Liver (tissue), 9 donors: ENCODE results near the gene SORCS2. TPM values are rescaled to one million over a fixed set of nuclear protein-coding genes. Genes with fewer than 3 reads are reported as not detected.

Experiments
- DNase-seq: peaks from one replicate; pipeline ENCODE4 v3.0.0-alpha.2; 2017; ENCODE audit warnings: low spot score
- H3K27ac ChIP-seq, 2 donors: one replicate each; pipeline ENCODE4 v1.7.0; 2013; ENCODE audit warnings: inconsistent platforms in 2 of 2, low read length in 2 of 2, control low read depth in 1 of 2, low read depth in 1 of 2, mild to moderate bottlenecking in 1 of 2
- H3K27me3 ChIP-seq, 4 donors: one replicate each; pipeline versions ENCODE4 v1.6.1 to v1.7.0; 2013; ENCODE audit warnings: low read length in 3 of 4, inconsistent platforms in 1 of 4, mild to moderate bottlenecking in 1 of 4, moderate library complexity in 1 of 4; ENCODE audit not compliant: control insufficient read depth in 4 of 4, insufficient read depth in 4 of 4
- H3K36me3 ChIP-seq, 4 donors: one replicate each; pipeline versions ENCODE4 v1.6.1 to v1.7.0; 2013; ENCODE audit warnings: low read length in 3 of 4, mild to moderate bottlenecking in 3 of 4, low read depth in 1 of 4, moderate library complexity in 1 of 4; ENCODE audit not compliant: control insufficient read depth in 4 of 4, insufficient read depth in 3 of 4
- H3K4me1 ChIP-seq, 4 donors: one replicate each; pipeline versions ENCODE4 v1.6.1 to v1.7.0; 2013; ENCODE audit warnings: low read length in 3 of 4, mild to moderate bottlenecking in 3 of 4, moderate library complexity in 1 of 4; ENCODE audit not compliant: control insufficient read depth in 4 of 4, insufficient read depth in 4 of 4
- H3K4me3 ChIP-seq, 3 donors: one replicate each; pipeline versions ENCODE4 v1.6.1 to v1.7.0; 2013; ENCODE audit warnings: low read length in 3 of 3, control low read depth in 1 of 3, low read depth in 1 of 3, mild to moderate bottlenecking in 1 of 3
- H3K9ac ChIP-seq, 2 donors: one replicate each; pipeline ENCODE4 v1.7.0; 2013; ENCODE audit warnings: low read length in 2 of 2, mild to moderate bottlenecking in 2 of 2, moderate library complexity in 2 of 2, control low read depth in 1 of 2, low read depth in 1 of 2
- H3K9me3 ChIP-seq, 4 donors: one replicate each; pipeline versions ENCODE4 v1.6.1 to v1.7.0; 2013; ENCODE audit warnings: low read length in 3 of 4; ENCODE audit not compliant: control insufficient read depth in 4 of 4
- ATF3 ChIP-seq: IDR thresholded peaks from 2 replicates; pipeline ENCODE4 v1.6.1; 2016; ENCODE audit warnings: antibody characterized with exemption
- EGR1 ChIP-seq, 2 donors: IDR thresholded peaks; 2 replicates each; pipeline ENCODE4 v1.6.1; 2016 to 2018; ENCODE audit warnings: antibody characterized with exemption in 2 of 2, low read depth in 2 of 2
- FOXA1 ChIP-seq: IDR thresholded peaks from 2 replicates; pipeline ENCODE4 v1.6.1; 2016; ENCODE audit warnings: antibody characterized with exemption
- FOXA2 ChIP-seq: IDR thresholded peaks from 2 replicates; pipeline ENCODE4 v1.6.1; 2016; ENCODE audit warnings: antibody characterized with exemption
- GABPA ChIP-seq, 2 donors: IDR thresholded peaks in 1 of 2; conservative IDR thresholded peaks in 1 of 2; 2 replicates each; pipeline ENCODE4 v1.6.1; 2016; ENCODE audit warnings: antibody characterized with exemption in 2 of 2, mild to moderate bottlenecking in 1 of 2, moderate library complexity in 1 of 2
- HNF4A ChIP-seq, 2 donors: conservative IDR thresholded peaks; 2 replicates each; pipeline ENCODE4 v1.6.1; 2016; ENCODE audit warnings: antibody characterized with exemption in 2 of 2, mild to moderate bottlenecking in 2 of 2
- HNF4G ChIP-seq: IDR thresholded peaks from 2 replicates; pipeline ENCODE4 v1.6.1; 2016; ENCODE audit warnings: antibody characterized with exemption
- JUND ChIP-seq, 2 donors: IDR thresholded peaks; 2 replicates each; pipeline ENCODE4 v1.6.1; 2016; ENCODE audit warnings: antibody characterized with exemption in 2 of 2
- MAX ChIP-seq: IDR thresholded peaks from 2 replicates; pipeline ENCODE4 v1.6.1; 2016; ENCODE audit warnings: antibody characterized with exemption
- NR2F2 ChIP-seq: IDR thresholded peaks from 2 replicates; pipeline ENCODE4 v1.6.1; 2016; ENCODE audit warnings: antibody characterized with exemption
- RAD21 ChIP-seq, 2 donors: IDR thresholded peaks; 2 replicates each; pipeline ENCODE4 v1.6.1; 2016; ENCODE audit warnings: antibody characterized with exemption in 2 of 2, mild to moderate bottlenecking in 2 of 2
- TAF1 ChIP-seq: conservative IDR thresholded peaks from 2 replicates; pipeline ENCODE4 v1.6.1; 2016; ENCODE audit warnings: antibody characterized with exemption, mild to moderate bottlenecking
- WGBS: extraction: QIAGEN DNeasy Blood & Tissue Kit; methylation state at CpG from one replicate; pipeline ENCODE4 v1.1.7; 2013; 5-methylcytosine and 5-hydroxymethylcytosine counted together
- polyA plus RNA-seq, 2 donors: library from polyadenylated mRNA; stranded (reverse) in 1 of 2; unstranded in 1 of 2; fragments of 200-250 nt in 1 of 2; fragments of >200 nt in 1 of 2; fragmentation: Nextera tagmentation in 1 of 2; extraction: Ambion mirVana in 1 of 2; gene quantifications; one replicate each; pipeline versions ENCODE4 v1.2.1 to v1.2.3, GENCODE V29; 2013 to 2015
- total RNA-seq, 2 donors: library from RNA; depleted of rRNA; stranded (reverse); fragments of >200 nt; gene quantifications; one replicate each; pipeline ENCODE4 v1.2.3, GENCODE V29; 2014
- TF ChIP-seq, protein P1 (sequence below): IDR thresholded peaks from 2 replicates; pipeline ENCODE4 v1.6.1; 2016; ENCODE audit warnings: antibody characterized with exemption, mild to moderate bottlenecking
- TF ChIP-seq, protein P2 (sequence below): IDR thresholded peaks from 2 replicates; pipeline ENCODE4 v1.6.1; 2016; ENCODE audit warnings: antibody characterized with exemption
- donor health status: healthy.
- donor health status: healthy.
- donor health status: healthy.
- donor health status: healthy.
- donor health status: healthy.

Gene SORCS2
- total and polyA plus RNA-seq, 4 donors, result 0.10 to 1.4 (median 0.92) TPM

- Histone ChIP-seq H3K4me1 (no peaks in the 10 kb centered on the region), H3K9ac (no peak overlapping the region), H3K9me3 (peaks cover 22 to 62% (median 50%) of the 10 kb centered on the region in 4 donors), H3K27ac (no peak overlapping the region), H3K36me3 (no peaks in the 10 kb centered on the region), H3K4me3 (peak overlapping the region in 2 of 3 donors; percentile 7 to 36), H3K27me3 (no peaks in the 10 kb centered on the region)
- DNase-seq, result no peak
- TF ChIP-seq MAX (no peak), HNF4G (no peak), HNF4A (conservative IDR thresholded peaks at IDR 0.05) (no peak), FOXA2 (no peak), EGR1 (IDR thresholded peaks at IDR 0.05; ENCODE audit: low read depth in 2 of 2) (no peak), GABPA (IDR thresholded peaks at IDR 0.05 in 1 of 2, conservative IDR thresholded peaks at IDR 0.05 in 1 of 2) (no peak), FOXA1 (no peak)
- TF ChIP-seq, protein P1, sequence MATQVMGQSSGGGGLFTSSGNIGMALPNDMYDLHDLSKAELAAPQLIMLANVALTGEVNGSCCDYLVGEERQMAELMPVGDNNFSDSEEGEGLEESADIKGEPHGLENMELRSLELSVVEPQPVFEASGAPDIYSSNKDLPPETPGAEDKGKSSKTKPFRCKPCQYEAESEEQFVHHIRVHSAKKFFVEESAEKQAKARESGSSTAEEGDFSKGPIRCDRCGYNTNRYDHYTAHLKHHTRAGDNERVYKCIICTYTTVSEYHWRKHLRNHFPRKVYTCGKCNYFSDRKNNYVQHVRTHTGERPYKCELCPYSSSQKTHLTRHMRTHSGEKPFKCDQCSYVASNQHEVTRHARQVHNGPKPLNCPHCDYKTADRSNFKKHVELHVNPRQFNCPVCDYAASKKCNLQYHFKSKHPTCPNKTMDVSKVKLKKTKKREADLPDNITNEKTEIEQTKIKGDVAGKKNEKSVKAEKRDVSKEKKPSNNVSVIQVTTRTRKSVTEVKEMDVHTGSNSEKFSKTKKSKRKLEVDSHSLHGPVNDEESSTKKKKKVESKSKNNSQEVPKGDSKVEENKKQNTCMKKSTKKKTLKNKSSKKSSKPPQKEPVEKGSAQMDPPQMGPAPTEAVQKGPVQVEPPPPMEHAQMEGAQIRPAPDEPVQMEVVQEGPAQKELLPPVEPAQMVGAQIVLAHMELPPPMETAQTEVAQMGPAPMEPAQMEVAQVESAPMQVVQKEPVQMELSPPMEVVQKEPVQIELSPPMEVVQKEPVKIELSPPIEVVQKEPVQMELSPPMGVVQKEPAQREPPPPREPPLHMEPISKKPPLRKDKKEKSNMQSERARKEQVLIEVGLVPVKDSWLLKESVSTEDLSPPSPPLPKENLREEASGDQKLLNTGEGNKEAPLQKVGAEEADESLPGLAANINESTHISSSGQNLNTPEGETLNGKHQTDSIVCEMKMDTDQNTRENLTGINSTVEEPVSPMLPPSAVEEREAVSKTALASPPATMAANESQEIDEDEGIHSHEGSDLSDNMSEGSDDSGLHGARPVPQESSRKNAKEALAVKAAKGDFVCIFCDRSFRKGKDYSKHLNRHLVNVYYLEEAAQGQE, result no peak
- TF ChIP-seq, protein P2, sequence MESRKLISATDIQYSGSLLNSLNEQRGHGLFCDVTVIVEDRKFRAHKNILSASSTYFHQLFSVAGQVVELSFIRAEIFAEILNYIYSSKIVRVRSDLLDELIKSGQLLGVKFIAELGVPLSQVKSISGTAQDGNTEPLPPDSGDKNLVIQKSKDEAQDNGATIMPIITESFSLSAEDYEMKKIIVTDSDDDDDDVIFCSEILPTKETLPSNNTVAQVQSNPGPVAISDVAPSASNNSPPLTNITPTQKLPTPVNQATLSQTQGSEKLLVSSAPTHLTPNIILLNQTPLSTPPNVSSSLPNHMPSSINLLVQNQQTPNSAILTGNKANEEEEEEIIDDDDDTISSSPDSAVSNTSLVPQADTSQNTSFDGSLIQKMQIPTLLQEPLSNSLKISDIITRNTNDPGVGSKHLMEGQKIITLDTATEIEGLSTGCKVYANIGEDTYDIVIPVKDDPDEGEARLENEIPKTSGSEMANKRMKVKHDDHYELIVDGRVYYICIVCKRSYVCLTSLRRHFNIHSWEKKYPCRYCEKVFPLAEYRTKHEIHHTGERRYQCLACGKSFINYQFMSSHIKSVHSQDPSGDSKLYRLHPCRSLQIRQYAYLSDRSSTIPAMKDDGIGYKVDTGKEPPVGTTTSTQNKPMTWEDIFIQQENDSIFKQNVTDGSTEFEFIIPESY, result no peak
- 91% methylated on average over 9 of the region's 9 CpGs for WGBS
These were observed 381.3 kb downstream of the SORCS2 start for GRCh38 chr4:7573576-7574091.

DNA sequence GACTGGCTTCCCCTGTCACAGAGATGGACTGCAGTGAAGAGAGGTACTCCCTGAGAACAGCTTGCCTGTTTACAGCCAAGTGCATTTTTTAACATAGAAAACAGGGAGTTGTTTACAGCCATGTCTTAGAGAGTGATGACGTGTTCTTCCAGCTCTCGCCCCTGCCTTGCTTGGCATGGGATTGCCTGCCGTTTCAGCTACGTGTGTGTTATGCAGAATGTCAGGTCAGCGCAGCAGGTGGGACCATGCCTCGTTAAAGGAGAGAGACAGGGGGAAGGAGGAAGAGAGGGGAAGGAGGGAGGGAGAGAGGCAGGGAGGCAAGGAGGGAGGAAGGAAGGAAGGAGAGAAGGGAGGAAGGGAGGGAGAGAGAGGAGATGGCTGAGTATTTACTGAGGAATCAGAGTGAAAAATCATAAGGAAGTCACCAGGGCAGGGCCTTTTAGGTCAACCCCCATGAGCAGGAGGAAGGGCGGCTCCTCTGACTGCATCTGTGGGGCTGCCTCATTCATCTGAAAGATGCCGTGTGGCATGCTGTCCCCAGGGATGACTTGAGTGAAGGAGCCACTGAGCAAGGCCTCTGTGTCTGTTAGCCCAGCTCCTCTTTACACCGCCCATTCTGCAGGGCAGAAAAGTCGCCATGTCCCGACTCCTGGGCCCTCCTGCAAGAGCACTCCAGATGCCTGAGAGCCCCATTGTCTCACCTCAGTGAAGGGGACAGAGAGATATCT lies 382.1 kb downstream of the SORCS2 start:
- no peak overlapping the region for H3K9ac ChIP-seq
- no peaks in the 10 kb centered on the region for H3K36me3 ChIP-seq
- no peaks in the 10 kb centered on the region for H3K27me3 ChIP-seq
- peak overlapping the region in 2 of 3 donors; percentile 27 to 36 for H3K4me3 ChIP-seq
- peaks cover 28 to 67% (median 54%) of the 10 kb centered on the region in 4 donors for H3K9me3 ChIP-seq
- 78% methylated on average over 11 of the region's 11 CpGs for WGBS
- TF ChIP-seq, protein P1, result no peak
- TF ChIP-seq MAX (no peak), RAD21 (IDR thresholded peaks at IDR 0.05) (no peak), FOXA2 (no peak), FOXA1 (no peak), HNF4A (conservative IDR thresholded peaks at IDR 0.05) (no peak), TAF1 (no peak), HNF4G (no peak), NR2F2 (no peak), ATF3 (no peak), JUND (IDR thresholded peaks at IDR 0.05) (no peak)
- TF ChIP-seq, protein P2, result no peak
- DNase-seq, result no peak
- H3K27ac ChIP-seq, result no peak overlapping the region
- no peaks in the 10 kb centered on the region for H3K4me1 ChIP-seq
